OCI-LY3 (cell line): ENCODE data around the gene NEU4.
"Not testable (repeated sequence)": the region's sequence is repeated elsewhere in the genome, so short reads cannot be mapped to it uniquely, and the experiment has no call there.

ENCODE experiments used
- H2AFZ ChIP-seq: fragments of 200-600, 300-600 bp; shearing (Covaris generic); 2 replicates; pipeline ENCODE4 v1.6.0; 2014; ENCODE audit warnings: antibody characterized with exemption, low read depth, low read length
- H3K27ac ChIP-seq: fragments of 200-600, 300-600 bp; sonication (generic); 2 replicates; pipeline ENCODE4 v1.5.1; 2014; ENCODE audit warnings: mild to moderate bottlenecking, low read length, moderate library complexity, mixed read lengths
- H3K27me3 ChIP-seq: fragments of 200-600, 300-600 bp; sonication (generic); 2 replicates; pipeline ENCODE4 v1.6.1; 2014; ENCODE audit warnings: low read depth, low read length, mixed read lengths
- H3K36me3 ChIP-seq: fragments of 200-600, 300-600 bp; sonication (generic); replicated peaks from 2 replicates; pipeline ENCODE3; 2014; ENCODE audit warnings: low read depth, low read length, mixed read lengths
- H3K4me1 ChIP-seq: fragments of 300-600, 200-600 bp; sonication (generic); 2 replicates; pipeline ENCODE4 v1.6.1; 2014; ENCODE audit warnings: low read length, mixed read lengths
- H3K4me2 ChIP-seq: fragments of 200-600, 300-600 bp; sonication (generic); 2 replicates; pipeline ENCODE4 v1.6.1; 2014; ENCODE audit warnings: low read length, mixed read lengths
- H3K4me3 ChIP-seq: fragments of 300-600, 200-600 bp; sonication (generic); 2 replicates; pipeline ENCODE4 v1.5.1; 2014; ENCODE audit warnings: antibody characterized with exemption, mild to moderate bottlenecking, low read length, moderate library complexity
- H3K79me2 ChIP-seq: fragments of 300-600, 200-600 bp; shearing (Covaris generic); 2 replicates; pipeline ENCODE4 v1.6.1; 2014; ENCODE audit warnings: mild to moderate bottlenecking, low read length, mixed read lengths
- H3K9ac ChIP-seq: fragments of 300-600, 200-600 bp; shearing (Covaris generic); 2 replicates; pipeline ENCODE4 v1.6.0; 2014; ENCODE audit warnings: mild to moderate bottlenecking, low read length, moderate library complexity
- H3K9me3 ChIP-seq: fragments of 200-600, 300-600 bp; shearing (Covaris generic); 2 replicates; pipeline ENCODE4 v1.6.1; 2014; ENCODE audit warnings: low read length, mixed read lengths; ENCODE audit not compliant: insufficient read depth
- H4K20me1 ChIP-seq: fragments of 200-600, 300-600 bp; sonication (generic); 2 replicates; pipeline ENCODE4 v1.6.1; 2016; ENCODE audit warnings: low read length, mixed read lengths; ENCODE audit not compliant: insufficient read depth
- CTCF ChIP-seq: fragments of 200-600, 300-600 bp; sonication (generic); IDR thresholded peaks from 2 replicates; pipeline ENCODE4 v1.5.1; 2014; ENCODE audit warnings: antibody characterized with exemption, low read length, low read depth
- EZH2phosphoT487 ChIP-seq: fragments of 200-600 bp; shearing (Covaris generic); IDR thresholded peaks from 2 replicates; pipeline ENCODE4 v1.6.1; 2018; ENCODE audit warnings: antibody characterized with exemption, mixed run types, low read depth

Gene NEU4

DNA sequence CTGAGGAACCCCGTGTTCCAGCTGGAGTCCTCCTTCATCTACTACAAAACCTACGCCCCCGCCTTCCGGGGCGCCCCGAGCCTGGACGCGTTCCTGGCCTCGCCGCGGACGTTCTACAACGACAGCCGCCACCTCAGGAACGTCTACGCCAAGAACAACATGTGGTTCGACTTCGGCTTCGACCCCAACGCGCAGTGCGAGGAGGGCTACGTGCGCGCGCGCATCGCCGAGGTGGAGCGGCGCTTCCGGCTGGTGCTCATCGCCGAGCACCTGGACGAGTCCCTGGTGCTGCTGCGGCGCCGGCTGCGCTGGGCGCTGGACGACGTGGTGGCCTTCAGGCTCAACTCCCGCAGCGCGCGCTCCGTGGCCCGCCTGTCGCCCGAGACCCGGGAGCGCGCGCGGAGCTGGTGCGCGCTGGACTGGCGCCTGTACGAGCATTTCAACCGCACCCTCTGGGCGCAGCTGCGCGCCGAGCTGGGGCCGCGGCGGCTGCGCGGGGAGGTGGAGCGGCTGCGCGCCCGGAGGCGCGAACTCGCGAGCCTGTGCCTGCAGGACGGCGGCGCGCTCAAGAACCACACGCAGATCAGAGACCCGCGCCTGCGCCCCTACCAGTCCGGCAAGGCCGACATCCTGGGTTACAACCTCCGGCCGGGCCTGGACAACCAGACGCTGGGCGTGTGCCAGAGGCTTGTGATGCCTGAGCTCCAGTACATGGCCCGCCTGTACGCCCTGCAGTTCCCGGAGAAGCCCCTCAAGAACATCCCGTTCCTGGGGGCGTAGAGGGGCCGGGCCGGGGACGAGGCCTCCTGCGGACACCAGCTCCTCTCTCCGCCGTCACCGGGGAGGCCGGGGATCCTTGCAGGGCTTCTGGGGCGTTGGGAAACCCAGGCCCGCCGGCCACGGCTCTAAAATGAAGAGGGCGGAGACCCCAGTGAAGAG, 5.3 kb upstream of the NEU4 start:
- H3K4me3 ChIP-seq: peak overlapping the region; percentile 67
- no peak overlapping the region for H3K9ac ChIP-seq
- TF ChIP-seq EZH2phosphoT487: no peak
- TF ChIP-seq CTCF: no peak
- H3K9me3 ChIP-seq: no peaks in the 10 kb centered on the region
- peak overlapping the region; percentile 80 for H3K4me2 ChIP-seq
- peaks cover 14% of the 10 kb centered on the region for H3K27me3 ChIP-seq
- no peaks in the 10 kb centered on the region for H3K36me3 ChIP-seq
- no peaks in the 10 kb centered on the region for H4K20me1 ChIP-seq
- no peak overlapping the region for H3K27ac ChIP-seq
- no peak overlapping the region; the same call in 1 of the 2 replicates for H2AFZ ChIP-seq
- no peaks in the 10 kb centered on the region for H3K79me2 ChIP-seq
- peaks cover 11% of the 10 kb centered on the region for H3K4me1 ChIP-seq

DNA sequence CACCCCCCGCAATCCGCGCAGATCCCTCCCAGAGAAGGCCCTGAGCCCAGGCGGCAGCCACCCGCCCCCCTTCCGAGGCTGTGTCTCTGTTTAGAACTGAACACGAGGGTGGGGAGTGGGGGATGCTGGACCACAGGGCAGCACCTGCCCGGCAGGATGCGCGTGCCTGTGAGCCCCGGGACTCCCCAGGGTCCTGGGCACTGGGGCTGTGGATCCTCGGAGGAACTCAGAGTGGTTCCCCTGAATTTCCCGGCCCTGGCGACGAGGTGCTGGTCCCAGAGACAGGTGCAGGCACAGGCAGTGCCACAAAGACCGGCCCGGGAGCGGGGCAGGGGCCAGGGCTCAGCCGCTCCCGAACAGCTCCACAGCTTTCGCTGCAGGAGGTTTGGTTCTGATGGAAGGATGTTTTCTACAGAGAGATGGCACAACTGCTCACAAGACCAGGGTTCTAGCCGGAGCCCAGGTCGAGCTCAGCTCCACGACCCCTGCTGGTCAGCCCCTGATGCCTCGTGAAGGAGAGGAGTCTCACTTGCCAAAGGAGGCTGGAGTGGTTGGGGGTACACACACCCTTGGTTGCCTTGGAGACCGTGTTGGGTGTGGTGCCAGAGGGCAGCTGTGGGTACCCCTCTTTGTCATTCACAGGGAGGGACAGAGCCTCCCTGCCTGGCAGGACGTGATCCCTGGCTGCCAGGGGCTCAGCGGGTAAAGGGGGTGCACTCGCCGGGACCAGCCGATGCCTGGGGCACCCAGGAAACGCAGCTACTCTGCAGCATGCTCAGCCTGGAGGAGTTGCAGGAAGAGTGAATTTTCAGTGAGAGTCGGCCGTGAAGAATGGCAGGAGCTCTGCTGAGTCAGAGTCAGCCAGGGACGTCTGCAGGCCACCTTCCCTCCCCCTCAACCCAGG, 4.4 kb upstream of the NEU4 start:
- Histone ChIP-seq H3K27me3 (peaks cover 14% of the 10 kb centered on the region), H3K4me1 (peaks cover 11% of the 10 kb centered on the region), H3K4me2 (peak overlapping the region; percentile 80), H3K9ac (peak overlapping the region; percentile 22; the same call in 1 of the 2 replicates), H3K79me2 (no peaks in the 10 kb centered on the region), H3K27ac (no peak overlapping the region), H4K20me1 (no peaks in the 10 kb centered on the region), H3K36me3 (no peaks in the 10 kb centered on the region), H3K4me3 (peak overlapping the region; percentile 67), H2AFZ (peak overlapping the region; percentile 27; the same call in 1 of the 2 replicates), H3K9me3 (no peaks in the 10 kb centered on the region)
- TF ChIP-seq EZH2phosphoT487: no peak
- peak; percentile 21; the same call in 1 of the 2 replicates for TF ChIP-seq CTCF

DNA sequence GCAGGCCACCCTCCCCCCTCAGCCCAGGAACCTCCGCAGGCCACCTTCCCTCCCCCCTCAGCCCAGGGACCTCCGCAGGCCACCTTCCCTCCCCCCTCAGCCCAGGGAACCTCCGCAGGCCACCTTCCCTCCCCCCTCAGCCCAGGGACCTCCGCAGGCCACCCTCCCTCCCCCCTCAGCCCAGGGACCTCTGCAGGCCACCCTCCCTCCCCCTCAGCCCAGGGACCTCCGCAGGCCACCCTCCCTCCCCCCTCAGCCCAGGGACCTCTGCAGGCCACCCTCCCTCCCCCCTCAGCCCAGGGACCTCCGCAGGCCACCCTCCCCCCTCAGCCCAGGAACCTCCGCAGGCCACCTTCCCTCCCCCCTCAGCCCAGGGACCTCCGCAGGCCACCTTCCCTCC, 2.8 kb upstream of the NEU4 start:
- H3K27me3 ChIP-seq: peaks cover 14% of the 10 kb centered on the region
- H3K79me2 ChIP-seq, H3K36me3 ChIP-seq, H3K9ac ChIP-seq, H3K4me2 ChIP-seq, H3K9me3 ChIP-seq, H4K20me1 ChIP-seq, H3K27ac ChIP-seq, H3K4me3 ChIP-seq, H2AFZ ChIP-seq: not testable (repeated sequence)
- H3K4me1 ChIP-seq: peaks cover 16% of the 10 kb centered on the region

DNA sequence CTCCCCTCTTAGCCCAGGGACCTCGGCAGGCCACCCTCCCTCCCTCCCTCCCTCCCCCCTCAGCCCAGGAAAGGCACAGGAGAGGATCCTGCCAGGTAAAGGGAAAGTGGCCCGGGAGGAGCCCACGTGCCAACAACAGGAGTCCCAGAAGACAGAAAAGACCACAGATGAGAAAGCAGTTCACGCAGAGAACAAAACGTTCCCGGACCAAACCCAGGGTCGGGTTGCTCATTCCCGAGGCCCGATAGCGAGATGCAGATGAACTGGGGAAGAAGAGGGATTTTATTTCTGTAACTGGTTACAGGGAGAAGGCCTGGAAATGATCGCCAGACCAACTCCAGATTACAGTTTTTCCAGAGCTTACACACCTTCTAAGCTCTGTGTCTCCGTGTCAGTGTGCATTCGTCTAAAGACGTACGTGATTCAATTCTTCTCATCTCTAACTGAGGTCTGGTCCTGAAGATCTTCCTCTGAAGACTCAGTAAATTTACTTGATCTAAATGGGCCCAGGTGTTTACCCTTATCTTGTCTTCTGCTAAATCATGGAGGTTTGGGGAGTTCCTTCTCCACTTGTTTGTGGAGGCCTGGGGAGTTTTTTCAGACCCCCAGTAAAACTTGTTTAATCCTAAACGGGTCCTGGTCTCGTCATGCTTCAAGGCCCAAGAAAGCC, 807 bp upstream of the NEU4 start:
- Histone ChIP-seq H2AFZ (no peak overlapping the region), H3K4me2 (no peak overlapping the region), H3K27ac (no peak overlapping the region), H3K4me1 (peaks cover 16% of the 10 kb centered on the region), H3K27me3 (peaks cover 14% of the 10 kb centered on the region), H4K20me1 (no peaks in the 10 kb centered on the region), H3K36me3 (no peaks in the 10 kb centered on the region), H3K9me3 (no peaks in the 10 kb centered on the region), H3K4me3 (no peak overlapping the region), H3K79me2 (no peaks in the 10 kb centered on the region), H3K9ac (no peak overlapping the region)
- TF ChIP-seq CTCF (no peak), EZH2phosphoT487 (no peak)
